K562 (cell line): ENCODE measurements around the gene CTRB1. TPM values are rescaled to one million over a fixed set of nuclear protein-coding genes. Genes with fewer than 3 reads are reported as not detected.

Experiments used
- BACH1 ChIP-seq: fragments of 200-800 bp; sonication (Bioruptor generic); IDR thresholded peaks from 2 replicates; pipeline ENCODE4 v1.6.1; 2016; ENCODE audit warnings: missing genetic modification characterization, missing compliant biosample characterization
- CBFA2T2 ChIP-seq: fragments of 450-650 bp; conservative IDR thresholded peaks from 2 replicates; pipeline ENCODE4 v1.6.1; 2017; ENCODE audit warnings: mild to moderate bottlenecking
- CTCF ChIP-seq, 3 experiments: IDR thresholded peaks in 2 of 3; conservative IDR thresholded peaks in 1 of 3; 2 replicates each; pipeline ENCODE4 v1.5.1; 2011 to 2012; ENCODE audit warnings: low read length in 3 of 3, mild to moderate bottlenecking in 3 of 3, control low read depth in 2 of 3, improper control_type of control experiment in 1 of 3, inconsistent platforms in 1 of 3, low read depth in 1 of 3, mixed read lengths in 1 of 3, moderate library complexity in 1 of 3; ENCODE audit not compliant: insufficient read depth in 2 of 3
- ELF4 ChIP-seq: fragments of 450-650 bp; formaldehyde crosslinking; IDR thresholded peaks from 2 replicates; pipeline ENCODE4 v1.4.0; 2022; ENCODE audit warnings: missing genetic modification characterization
- ESRRA ChIP-seq: fragments of 450-650 bp; IDR thresholded peaks from 2 replicates; pipeline ENCODE4 v1.6.1; 2014; ENCODE audit warnings: low read depth, mild to moderate bottlenecking, moderate library complexity, borderline replicate concordance
- FOXA3 ChIP-seq, 2 experiments: fragments of 450-650 bp in 1 of 2; sonication (generic) in 1 of 2; formaldehyde crosslinking; IDR thresholded peaks in 1 of 2; conservative IDR thresholded peaks in 1 of 2; 2 replicates each; pipeline versions ENCODE4 v1.4.0 to v1.8.0; 2020 to 2022; ENCODE audit warnings: mild to moderate bottlenecking in 2 of 2, missing genetic modification reagents in 1 of 2
- HMGN3 ChIP-seq: IDR thresholded peaks from 2 replicates; pipeline ENCODE4 v1.6.1; 2011; ENCODE audit warnings: borderline replicate concordance, low read depth, mild to moderate bottlenecking, mixed read lengths, low read length; ENCODE audit not compliant: insufficient read length; ENCODE audit errors: extremely low read depth
- KDM5B ChIP-seq: fragments of 200-600 bp; sonication (generic); IDR thresholded peaks from 2 replicates; pipeline ENCODE4 v1.6.1; 2012; ENCODE audit warnings: low read depth, mild to moderate bottlenecking, moderate library complexity, low read length, control low read depth, inconsistent platforms; ENCODE audit not compliant: insufficient replicate concordance
- MED1 ChIP-seq: sonication (generic); formaldehyde crosslinking; IDR thresholded peaks from 2 replicates; pipeline ENCODE4 v1.8.1; 2023; ENCODE audit warnings: missing genetic modification reagents, borderline replicate concordance
- NFXL1 ChIP-seq: fragments of 450-650 bp; formaldehyde crosslinking; IDR thresholded peaks from 2 replicates; pipeline ENCODE4 v1.4.0; 2021; ENCODE audit warnings: mild to moderate bottlenecking
- RBM39 ChIP-seq: fragments of 200-400 bp; formaldehyde crosslinking; optimal IDR thresholded peaks from 2 replicates; pipeline ENCODE3; 2018; ENCODE audit warnings: low read depth, low read length
- SIN3A ChIP-seq, 2 experiments: fragments of 150-350 bp in 1 of 2; IDR thresholded peaks; 2 replicates each; pipeline ENCODE4 v1.6.1; 2011 to 2016; ENCODE audit warnings: borderline replicate concordance in 2 of 2, low read depth in 2 of 2, low read length in 2 of 2, mild to moderate bottlenecking in 2 of 2, moderate library complexity in 2 of 2; ENCODE audit not compliant: control insufficient read depth in 1 of 2
- ZBTB40 ChIP-seq, 2 experiments: fragments of 450-650 bp in 1 of 2; sonication (generic) in 1 of 2; formaldehyde crosslinking in 1 of 2; IDR thresholded peaks; 2 replicates each; pipeline versions ENCODE4 v1.7.1 to v1.9.0; 2016 to 2022; ENCODE audit warnings: inconsistent platforms in 1 of 2, mild to moderate bottlenecking in 1 of 2, missing genetic modification reagents in 1 of 2
- ZNF3 ChIP-seq: fragments of 250-450 bp; sonication (Bioruptor Pico); IDR thresholded peaks from 2 replicates; pipeline ENCODE4 v1.5.0; 2021; ENCODE audit warnings: mild to moderate bottlenecking, moderate library complexity
- polyA plus RNA-seq, 8 experiments: library from polyadenylated mRNA; depleted of rRNA in 4 of 8; stranded (reverse) in 5 of 8; unstranded in 3 of 8; fragments of >200 nt; fragmentation: Nextera tagmentation in 2 of 8; fragmentation: Illumina TruSeq in 1 of 8; extraction: Ambion mirVana in 2 of 8; extraction: Trizol in 1 of 8; gene quantifications; 2 replicates each; pipeline versions ENCODE4 v1.2.1 to v1.2.3, GENCODE V29; 2011 to 2014; ENCODE audit warnings: inconsistent platforms in 1 of 8, missing spikeins in 1 of 8
- total RNA-seq, 7 experiments: library from RNA; depleted of rRNA in 6 of 7; stranded (reverse); fragments of >200 nt in 6 of 7; fragmentation: Illumina TruSeq in 2 of 7; extraction: Trizol in 2 of 7; gene quantifications; 2 replicates each; pipeline versions ENCODE4 v1.2.1 to v1.2.3, GENCODE V29; 2011 to 2021; ENCODE audit warnings: low replicate concordance in 1 of 7

CTRB1 gene
- total and polyA plus RNA-seq, 9 of the 15 experiments (the other 6 are each of a cell fraction or from before 2014, with no cell fraction given), result 2.3 TPM; not detected in 8

- TF ChIP-seq FOXA3 (CRISPR knock-in tag; conservative IDR thresholded peaks at IDR 0.05 in 1 of 2, IDR thresholded peaks at IDR 0.05 in 1 of 2), result no peak
- peak; percentile 55; the same call in 1 of the 2 replicates for TF ChIP-seq ESRRA
- TF ChIP-seq KDM5B, result peak; percentile 17
- TF ChIP-seq BACH1 (tag), result no peak
- TF ChIP-seq ZBTB40 (IDR thresholded peaks at IDR 0.05), result peak; percentile 55; the same call in 1 of the 2 replicates
- no peak for TF ChIP-seq ZBTB40 (CRISPR knock-in tag; IDR thresholded peaks at IDR 0.05)
- peak; percentile 76 for TF ChIP-seq HMGN3
- peak in 1 of 3 experiments; percentile 19; a peak in 1 of 6 replicates for TF ChIP-seq CTCF (IDR thresholded peaks at IDR 0.05 in 2 of 3, conservative IDR thresholded peaks at IDR 0.05 in 1 of 3; ENCODE audit: insufficient read depth in 2 of 3, low read depth in 1 of 3, low read length in 3 of 3)
- TF ChIP-seq CBFA2T2, result no peak
- TF ChIP-seq NFXL1 (CRISPR knock-in tag), result no peak
- TF ChIP-seq SIN3A (IDR thresholded peaks at IDR 0.05; ENCODE audit: borderline replicate concordance in 2 of 2, control insufficient read depth in 1 of 2, low read depth in 2 of 2, low read length in 2 of 2), result 0 out of 4 replicates have a peak, but pooled peaks of 1 of the 2 experiments have one; percentile 9
- no peak for TF ChIP-seq RBM39
- TF ChIP-seq ELF4 (CRISPR knock-in tag), result no peak
- TF ChIP-seq MED1 (CRISPR knock-in tag), result no peak
- no peak for TF ChIP-seq ZNF3 (CRISPR knock-in tag)
These were observed 47.3 kb downstream of the CTRB1 start (continued) for GRCh38 chr16:75265911-75266701.
